NK-92 (cell line): ENCODE measurements around the gene LRRC27.

Experiments
- DNase-seq: peaks from one replicate; lab custom pipeline; 2025; ENCODE audit not compliant: unreplicated experiment; lab: John Stamatoyannopoulos, UW

The LRRC27 gene

DNA sequence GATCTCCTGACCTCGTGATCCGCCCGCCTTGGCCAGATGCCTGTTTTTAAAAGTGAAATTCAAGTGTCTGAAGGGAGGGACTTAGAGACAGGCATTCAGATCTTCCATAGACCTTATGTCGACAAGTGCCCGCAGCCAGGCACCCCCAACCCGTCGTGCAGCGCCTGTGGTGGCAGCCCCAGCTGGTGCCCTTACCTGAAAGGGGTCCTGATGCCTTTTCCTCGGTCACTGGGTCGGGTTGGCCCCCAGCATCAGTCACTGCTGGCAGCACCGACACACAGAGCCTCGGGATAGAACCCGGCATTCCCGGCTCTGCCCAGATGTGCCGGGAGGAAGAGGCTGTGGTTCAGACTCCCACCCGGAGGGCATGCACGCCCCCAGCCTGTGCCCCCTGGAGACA is 23.3 kb downstream of the LRRC27 start:
- no peak for DNase-seq

DNA sequence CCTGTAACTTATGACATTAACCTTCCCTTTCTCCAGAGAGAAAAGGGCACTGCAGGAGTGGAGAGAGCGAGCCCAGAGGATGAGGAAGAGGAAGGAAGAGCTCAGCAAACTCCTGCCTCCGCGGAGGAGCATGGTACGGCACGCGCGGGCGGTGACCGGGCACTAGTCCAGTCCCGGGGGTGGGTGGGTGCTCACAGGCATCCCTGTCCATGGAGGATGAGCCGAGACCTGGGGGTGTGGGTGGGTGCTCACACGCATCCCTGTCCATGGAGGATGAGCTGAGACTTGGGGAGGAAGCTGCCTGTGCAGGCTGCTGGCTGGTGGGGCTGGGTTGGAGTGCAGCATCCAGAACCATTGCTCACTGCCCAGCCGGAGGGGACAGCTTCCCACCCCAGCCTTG is 23.8 kb downstream of the LRRC27 start:
- DNase-seq: no peak

DNA sequence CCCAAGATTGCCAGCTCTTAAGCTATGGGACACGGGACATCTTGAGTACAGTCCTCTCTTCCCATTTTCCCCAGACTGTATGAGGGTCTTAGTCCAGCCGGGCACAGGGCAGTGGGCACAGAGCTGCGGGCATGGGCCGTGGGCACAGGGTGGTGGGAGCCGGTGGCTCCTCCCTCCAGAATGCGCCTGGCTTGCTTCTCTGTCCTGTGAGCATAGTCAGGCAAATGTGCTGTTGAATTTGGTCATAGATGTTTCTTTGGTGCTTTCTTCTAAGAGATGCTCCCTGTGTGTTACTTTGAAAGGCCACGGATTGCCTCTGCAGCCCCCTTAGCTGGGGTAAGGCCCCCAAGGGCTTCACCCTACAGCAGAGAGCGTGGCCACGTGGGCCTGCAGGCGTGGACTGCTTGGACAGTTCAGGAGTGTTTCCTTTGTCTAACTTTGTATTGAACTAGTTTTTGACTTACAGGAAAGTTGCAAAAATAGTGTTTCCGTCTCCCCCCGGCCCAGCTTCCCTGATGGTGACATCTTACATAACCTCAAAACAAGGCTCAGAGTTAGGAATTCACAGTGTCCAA is 24.7 kb downstream of the LRRC27 start:
- DNase-seq: no peak

DNA sequence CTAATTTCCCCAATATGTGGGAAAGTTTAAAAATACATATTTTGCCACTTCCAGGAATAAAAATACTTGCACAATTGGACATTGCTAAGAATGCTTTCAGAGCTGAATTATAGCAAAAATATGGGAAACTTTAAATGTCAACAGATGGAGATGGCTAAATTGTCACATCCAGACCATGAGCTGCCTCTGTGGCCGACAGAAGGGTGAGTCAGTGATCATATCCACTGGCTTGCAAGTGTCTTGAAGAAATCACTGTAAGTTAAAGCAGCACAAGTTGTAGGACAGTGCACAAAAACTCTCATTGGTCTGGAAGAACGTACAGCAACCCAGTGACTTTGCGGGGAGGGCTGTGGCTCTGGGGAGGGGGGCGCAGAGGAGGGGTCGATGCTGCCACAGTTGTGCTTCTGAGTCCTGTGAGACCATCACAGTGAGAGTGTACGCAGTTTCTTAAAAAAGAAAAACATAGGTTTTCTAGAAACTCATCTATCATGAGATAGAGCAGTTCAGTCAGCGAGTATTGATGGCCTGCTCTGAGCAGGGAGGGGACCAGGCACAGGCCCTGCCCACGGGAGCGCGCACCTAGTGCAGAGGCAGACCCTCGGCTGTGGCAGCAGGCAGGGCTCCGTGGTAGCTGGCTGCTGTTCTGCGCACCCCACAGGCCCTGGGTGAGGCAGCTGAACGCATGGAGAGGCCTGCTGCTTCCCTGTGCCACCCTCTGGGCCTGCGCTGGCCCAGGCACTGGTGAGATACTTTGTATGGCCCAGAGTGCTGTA is 25.5 kb downstream of the LRRC27 start:
- DNase-seq: no peak

DNA sequence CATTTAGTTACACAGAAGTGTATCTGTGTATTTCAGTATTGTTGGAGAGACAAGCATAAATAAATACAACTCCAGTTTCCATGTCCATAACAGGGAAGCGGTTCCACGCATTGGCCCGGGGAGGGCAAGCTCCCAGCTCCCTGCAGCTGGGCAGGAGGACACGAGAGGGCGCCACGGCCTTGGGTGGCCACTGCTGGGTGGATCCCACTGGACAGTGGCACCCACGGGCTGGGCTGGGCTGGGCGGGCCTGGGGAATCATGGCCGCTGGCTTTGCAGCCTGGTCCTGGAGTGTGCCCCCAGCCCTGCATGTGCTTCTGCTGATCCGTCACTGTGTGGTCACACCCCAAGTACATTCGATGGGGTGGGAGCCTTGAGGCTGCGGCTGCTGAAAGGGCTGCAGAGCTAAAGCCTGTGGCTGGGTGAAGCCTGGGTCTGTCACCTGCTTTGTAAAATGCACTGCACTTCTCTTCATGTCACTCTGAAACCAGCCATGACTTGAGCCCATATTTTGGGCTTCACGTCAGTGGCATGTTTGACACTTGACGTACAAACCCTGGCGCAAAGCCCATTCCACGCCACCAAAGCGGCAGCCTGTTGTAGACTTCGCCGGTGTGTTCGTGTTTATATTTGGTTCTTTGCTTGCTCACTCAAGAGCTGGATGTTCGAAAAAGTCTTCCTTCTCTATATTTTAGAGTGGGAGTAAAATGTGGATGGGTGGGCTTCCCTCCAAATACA is 27.5 kb downstream of the LRRC27 start:
- no peak for DNase-seq

DNA sequence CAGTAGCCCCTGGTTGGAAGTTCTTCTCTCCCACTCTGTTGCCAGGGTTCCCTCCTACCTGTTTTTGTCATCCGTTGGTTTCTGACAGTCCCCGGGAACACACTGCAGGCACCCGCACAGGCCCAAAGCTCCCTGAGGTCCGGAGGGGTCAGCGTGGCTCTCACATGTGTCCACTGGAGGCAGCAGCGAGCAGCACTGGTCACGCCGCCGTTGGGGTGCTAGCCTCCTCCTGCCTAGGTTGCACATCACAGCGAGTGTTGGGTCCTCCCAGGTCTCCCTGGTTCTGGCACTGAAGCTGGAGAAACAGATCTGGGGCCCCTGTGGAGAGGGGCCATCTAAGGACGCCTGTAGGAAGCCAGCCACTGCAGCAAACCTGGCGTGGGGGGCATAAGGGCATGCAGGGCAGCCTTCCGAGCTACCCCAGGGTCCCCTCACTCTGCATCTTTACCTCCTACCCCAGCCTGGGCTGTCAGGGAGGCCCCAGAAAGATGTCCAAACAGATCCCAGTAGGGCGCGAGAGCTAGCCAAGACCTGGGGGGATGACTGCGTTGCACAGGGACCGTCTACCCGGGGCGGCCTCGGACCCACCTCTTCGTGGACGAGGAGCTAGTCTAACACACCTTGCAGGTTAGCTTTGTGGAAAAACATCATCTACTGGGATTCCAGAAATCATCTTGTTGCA is 28.9 kb downstream of the LRRC27 start:
- no peak for DNase-seq

DNA sequence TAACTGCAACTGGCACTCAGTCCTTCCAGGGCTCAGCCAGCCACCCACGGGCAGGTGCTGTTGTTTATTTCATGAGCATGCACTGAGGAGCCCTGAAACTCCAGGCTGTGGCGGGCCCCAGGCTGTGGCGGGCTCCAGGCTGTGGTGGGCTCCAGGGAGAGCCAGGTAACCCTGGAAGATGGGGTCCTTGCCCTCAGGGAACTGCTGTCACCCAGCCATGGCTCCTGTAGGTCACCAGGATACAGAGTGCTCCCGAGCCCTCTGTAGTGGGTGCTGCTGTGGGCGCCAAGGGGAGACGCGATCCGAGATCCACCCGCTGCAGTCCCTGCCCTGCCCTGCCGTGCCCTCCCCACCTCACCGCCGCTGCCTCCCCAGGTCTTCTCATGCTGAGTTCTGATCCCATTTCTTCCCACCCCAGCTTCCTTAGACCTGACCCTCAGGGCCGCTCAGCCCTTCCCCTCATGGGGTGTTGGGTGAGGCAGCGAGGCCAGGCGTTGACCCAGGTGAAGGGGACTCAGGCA is 29.6 kb downstream of the LRRC27 start:
- DNase-seq: no peak

DNA sequence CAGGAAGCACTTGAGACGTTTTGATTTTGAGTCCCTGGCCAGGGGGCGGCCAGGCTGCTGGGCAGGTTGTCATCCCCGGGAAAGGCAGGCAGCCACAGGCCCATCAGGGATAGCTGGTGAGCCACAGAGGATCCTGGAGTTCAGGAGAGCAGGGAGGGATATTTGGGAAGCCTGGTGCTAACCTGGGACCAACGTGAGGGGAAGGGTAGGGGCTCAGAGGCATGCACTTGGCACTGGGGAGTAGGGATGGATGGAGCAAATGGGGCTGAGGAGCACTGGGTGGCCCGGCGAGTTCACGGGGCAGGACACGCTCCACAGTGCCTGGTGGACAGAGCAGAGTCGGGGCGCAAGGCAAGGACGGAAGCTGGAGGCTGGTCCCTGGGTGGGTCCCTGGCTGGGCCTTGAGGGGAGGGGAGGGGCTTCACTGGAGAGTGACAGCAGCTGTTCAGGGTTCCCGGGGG is 30.2 kb downstream of the LRRC27 start:
- DNase-seq: no peak

DNA sequence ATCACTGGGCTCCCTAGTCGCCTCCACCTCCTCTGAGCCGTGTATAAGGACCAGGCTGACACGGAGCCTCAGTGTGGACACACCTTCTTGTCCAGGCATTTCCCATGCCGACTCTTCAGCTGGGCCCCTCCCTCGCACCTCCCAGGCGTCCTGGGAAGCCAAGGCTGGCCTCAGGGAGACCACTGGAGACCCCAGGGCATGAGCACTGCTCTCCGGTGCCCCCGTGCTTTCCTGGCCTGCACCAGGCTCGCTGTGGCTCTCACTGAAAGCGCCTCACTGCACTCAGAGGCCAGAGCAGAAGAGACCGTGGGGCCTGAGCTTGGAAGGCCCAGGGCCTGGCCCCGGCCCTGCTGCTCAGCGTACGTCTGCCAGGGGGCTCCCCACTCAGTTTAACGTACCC is 31.4 kb downstream of the LRRC27 start:
- no peak for DNase-seq

DNA sequence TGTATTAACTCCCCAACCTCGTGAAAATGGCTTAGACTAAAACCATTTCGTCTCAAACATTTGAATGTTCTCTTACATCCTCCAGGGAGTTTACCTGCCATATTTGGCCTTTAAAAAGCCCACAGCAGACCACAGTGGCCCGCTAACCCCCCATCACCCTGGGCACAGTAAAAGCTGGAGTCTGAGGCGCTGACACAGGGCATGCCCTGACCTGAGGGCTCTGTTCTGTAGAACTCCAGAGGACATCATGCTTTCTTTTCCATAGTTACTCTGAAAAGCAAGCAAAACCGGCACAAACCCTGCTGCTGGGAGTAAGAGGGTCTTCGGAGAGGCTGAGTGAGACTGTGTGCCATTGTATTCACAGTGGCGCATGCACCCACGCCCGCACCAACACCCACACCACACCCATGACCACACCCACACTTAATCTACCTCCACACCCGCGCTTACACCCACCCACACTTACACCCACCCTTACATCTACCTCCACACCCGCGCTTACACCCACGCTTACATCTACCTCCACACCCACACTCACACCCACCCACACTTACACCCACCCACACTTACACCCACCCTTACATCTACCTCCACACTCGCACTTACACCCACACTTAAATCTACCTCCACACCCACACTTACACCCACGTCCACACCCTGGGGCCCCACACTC is 32.1 kb downstream of the LRRC27 start:
- DNase-seq: no peak

DNA sequence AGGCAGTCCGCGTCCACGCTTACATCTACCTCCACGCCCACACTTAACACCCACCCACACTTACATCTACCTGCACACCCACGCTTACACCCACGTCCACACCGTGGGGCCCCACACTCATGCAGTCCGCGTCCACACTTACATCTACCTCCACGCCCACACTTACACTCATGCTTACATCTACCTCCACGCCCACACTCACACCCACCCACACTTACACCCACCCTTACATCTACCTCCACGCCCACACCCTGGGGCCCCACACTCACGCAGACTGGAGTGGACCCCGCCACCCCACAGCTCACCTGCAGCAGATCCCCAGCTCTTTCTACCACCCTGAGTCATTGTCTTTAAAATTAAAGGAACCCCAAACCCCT is 32.6 kb downstream of the LRRC27 start:
- no peak for DNase-seq

DNA sequence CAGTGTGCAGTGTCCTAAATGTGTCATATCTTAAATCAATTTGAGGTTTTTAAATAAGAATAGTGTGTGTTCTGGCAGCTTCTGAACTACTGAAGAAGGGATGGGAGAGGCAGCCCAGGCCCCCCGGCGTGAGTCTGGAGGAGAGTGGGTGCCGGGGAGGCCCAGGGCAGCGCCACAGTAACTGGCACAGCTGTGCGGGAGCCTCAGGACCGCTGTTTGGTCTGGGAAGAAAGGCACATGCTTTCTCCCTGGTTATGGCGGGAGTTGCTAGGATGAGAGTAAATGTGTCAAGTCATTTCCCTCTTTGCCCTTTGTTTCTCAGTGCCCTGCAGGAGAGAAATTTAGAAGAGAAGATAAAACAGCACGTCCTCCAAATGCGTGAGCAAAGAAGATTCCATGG is 33.1 kb downstream of the LRRC27 start:
- DNase-seq: no peak

DNA sequence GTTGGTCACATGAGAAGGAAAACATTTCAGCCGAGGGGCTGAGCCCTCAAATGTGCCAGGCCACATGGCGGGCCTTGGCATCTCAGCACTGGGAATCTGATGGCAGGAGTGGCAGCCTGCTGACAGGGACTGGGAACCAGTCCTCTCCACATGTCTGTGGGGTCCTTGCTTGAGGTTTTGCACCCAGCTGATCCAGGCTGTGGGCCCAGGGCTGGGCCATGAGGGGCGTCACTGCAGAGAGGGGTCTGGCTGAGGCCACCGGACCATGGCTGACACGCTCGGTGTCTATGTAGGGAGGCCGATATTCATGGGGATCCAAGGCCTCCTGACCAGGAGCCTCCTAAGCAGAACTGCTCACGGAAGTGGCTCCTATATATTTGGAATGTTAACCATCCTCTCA is 34.0 kb downstream of the LRRC27 start:
- DNase-seq: no peak

DNA sequence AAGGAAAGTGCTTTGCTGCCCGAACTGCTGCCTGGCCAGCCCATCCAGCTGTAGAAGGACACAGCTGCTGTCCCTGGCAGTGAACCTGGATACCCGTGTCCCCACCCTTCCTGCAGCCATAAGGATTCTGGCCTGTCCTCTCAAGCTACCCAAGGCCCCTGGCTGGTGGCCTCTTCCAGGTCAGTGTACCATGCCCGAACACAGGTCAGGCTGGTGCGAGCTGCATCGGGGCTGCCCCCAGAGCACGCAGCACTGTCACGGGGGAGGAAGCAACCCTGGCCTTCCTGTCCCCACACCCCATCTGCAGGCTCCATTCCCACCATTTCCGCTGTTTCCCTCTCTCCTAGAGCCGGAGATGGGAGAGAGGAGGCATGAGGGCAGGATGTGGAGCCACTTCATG is 34.5 kb downstream of the LRRC27 start:
- no peak for DNase-seq

DNA sequence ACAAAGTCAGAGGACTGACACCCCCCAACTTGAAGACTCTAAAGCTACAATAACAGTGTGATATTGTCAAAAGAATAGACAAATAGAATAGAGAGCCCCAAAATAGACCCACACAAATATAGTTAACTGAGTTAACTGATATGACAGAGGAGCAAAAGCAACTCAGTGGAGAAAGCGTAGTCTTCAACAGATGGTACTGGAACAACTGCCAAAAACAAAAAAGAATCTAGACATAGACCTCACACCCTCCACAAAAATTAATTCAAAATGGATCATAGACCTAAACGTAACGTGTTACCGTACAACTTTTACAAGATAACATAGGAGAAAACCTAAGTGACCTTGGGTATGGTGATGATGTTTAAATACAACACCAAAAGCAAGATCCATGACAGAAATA is 36.4 kb downstream of the LRRC27 start:
- no peak for DNase-seq

DNA sequence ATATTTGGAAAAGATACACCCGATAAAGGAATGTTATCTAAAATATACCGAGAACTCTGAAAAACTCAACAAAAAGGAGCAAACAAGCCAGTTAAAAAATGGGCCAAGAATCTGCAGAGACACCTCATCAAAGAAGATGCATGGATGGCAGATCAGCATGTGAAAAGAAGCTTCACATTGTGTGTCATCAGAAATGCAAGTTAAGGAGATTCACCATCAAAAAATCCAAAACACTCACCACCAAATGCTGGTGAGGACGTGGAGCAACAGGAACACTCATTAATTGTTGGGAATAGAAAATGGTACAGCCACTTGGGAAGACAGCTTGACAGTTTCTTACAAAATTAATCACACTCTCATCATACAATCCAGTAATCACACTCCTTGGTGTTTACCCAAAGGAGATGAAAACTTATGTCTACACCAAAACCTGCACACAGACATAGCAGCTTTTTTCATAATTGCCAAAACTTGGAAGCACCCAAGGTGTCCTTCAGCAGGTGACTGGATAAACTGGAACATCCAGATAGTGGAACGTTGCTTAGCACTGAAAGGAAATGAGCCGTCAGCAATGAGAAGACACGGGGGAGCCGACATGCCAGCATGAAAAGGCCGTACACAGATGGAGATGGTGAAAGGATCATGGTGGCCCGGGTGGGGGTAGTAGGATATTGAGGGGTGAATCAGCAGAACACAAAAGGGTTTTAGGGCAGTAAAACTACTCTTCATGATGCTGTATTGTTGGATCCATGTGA is 37.1 kb downstream of the LRRC27 start:
- DNase-seq: no peak

DNA sequence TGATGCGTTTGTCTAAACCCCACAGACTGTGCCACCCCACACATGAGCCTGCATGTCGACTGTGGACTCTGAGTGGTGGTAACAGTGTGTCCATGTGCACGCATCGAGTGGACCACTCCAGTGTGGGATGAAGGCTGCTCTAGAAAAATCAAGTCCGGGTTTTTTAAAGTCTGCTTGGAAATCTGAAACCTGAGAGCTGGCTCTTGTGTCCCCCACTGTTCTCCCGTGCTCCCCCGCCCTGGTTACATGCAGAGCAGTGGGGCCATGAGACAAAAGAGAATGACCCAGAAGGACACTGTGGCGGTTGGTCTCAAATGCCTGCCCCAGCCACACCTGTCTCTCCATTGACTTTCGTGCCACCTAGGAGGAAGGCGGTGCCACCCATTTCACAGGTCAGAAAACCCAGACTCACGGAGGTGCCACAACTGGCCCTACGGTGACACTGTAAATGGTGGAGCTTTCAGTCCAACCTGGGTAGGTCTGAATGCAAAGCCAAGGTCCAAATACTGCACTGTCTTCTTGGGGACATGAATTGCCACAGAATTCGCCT is 37.7 kb downstream of the LRRC27 start:
- DNase-seq: no peak

DNA sequence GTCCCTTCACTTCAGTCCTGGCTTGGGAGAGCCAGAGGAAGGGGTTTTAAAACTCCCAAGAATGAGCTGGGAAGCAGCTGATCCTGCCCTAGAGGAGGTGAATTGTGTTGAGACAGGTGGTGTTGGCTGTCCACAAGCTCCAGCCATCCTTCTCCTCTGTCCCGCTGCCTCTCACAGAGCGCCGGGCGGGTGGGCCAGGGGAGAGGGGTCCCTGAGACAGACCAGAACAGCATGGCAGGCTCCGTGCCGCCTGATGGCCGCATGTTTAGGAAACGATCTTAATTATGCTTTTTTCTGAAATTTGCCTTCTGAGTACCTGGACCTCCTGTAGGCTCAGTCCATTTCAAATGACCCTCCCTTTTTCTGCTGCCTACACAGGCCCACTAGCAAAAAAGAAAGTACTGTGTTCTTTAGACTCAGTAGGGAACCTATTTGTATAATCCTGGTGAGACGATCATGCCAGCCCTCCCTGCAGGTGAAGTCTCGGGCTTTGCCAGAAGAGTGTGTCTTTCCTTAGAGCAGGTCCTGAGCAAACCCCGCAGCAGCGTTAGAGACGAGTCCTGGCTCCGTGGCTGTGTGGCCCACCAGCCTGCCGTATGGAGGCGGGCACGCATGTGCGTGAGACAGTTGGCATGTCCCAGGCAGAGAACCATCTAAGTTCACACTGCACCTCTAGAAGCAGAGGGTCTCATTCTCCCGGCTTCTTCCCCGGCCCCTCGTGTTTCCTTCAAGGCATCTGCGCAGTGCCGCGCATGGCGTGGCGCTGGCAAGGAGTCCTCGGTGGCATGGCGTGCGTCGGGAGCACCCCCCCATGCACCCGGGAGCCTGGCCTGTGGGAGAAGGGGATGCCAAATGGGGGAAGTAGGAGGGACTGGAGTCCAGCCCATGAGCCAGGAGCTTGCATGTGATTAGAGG is 38.7 kb downstream of the LRRC27 start:
- DNase-seq: no peak

DNA sequence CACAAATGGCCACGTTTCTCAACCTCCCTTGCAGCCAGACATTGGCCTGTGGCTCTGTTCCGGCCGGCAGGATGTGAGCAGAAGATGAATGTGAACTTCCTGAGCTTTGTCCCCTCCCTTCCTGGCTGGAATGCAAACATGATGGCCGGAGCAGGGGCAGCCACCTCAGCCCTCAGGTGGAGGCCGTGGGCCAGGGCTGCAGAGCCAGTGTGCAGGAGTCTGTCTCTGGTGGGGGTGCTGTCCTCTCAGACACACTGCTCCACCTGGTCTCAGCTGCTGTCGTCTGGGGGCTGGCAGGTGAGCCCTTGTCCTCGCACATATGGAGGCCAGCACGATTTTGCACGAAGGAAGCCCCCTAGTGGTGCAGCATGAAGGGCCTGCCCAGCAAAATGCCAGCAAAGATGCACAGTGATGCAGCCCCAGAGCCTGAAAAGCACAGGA is 39.7 kb downstream of the LRRC27 start:
- DNase-seq: no peak
